Stimulated activated CD4-positive, alpha-beta T cell treated with anti-CD3 and anti-CD28 coated beads, TNF-alpha, amount 100 ng/mL, for 24 hours (primary cell): ENCODE data around the gene GRAMD4.

ENCODE experiments used
- DNase-seq, 3 experiments: peaks; one replicate each; pipeline ENCODE4 v3.0.0-alpha.2; 2020; ENCODE audit warnings: low read depth in 3 of 3

GRAMD4 gene

DNA sequence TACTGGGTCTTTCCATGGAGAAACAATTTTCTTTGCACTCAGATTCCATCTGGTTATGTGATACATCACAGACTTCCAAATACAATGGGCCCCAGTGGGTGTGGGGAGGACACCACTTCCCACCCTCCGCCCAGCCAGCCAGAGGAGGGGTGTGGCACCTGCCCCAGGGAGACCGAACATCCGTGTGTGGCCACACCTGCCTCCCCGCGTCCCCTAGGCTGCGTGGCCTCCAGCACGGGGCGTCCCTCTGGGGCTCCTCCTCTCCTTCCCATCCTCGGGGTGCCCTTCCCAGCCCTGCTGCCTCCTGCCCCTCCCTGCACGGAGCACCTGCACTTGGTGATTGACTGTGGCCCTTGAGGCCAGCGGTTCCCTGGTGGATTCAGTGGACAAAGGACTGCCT is 68.8 kb downstream of the GRAMD4 start:
- no peak for DNase-seq

DNA sequence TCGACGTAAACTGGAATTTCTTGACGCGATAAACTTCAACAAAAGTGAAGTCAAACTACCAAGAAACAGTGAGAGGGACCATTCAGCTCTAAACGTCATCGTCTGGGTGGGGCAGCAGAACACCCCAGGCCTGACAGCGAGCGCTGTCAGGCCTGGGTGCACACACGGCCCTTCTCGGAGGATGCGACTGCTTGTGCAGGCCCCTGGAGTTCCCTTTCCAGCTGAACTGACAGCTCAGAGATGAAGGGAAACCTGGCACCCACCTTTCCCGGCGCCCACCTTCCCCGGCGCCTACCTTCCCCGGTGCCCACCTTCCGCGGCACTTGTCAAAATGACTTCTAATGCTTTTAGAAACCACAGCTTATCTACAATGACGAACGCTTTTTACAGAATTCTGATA is 70.0 kb downstream of the GRAMD4 start:
- DNase-seq = no peak

DNA sequence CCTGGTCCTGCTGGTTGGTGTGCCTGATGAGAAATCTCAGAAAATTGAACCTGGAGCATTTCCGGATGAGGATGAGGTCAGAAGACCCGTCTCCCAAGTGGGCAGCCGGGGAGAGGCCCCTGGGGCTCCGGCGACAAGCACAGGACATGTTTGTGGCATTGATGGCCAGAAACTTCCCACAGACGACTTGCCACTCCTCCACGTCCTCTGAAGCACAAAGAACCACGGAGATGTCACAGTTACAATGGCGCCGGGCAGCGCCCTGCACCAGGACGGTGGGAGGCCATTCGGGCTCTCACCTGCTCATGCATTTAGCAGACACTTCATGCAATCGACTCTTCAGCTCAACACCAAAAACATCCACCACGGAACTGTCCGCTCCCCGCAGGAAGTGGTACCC is 71.4 kb downstream of the GRAMD4 start:
- no peak for DNase-seq

DNA sequence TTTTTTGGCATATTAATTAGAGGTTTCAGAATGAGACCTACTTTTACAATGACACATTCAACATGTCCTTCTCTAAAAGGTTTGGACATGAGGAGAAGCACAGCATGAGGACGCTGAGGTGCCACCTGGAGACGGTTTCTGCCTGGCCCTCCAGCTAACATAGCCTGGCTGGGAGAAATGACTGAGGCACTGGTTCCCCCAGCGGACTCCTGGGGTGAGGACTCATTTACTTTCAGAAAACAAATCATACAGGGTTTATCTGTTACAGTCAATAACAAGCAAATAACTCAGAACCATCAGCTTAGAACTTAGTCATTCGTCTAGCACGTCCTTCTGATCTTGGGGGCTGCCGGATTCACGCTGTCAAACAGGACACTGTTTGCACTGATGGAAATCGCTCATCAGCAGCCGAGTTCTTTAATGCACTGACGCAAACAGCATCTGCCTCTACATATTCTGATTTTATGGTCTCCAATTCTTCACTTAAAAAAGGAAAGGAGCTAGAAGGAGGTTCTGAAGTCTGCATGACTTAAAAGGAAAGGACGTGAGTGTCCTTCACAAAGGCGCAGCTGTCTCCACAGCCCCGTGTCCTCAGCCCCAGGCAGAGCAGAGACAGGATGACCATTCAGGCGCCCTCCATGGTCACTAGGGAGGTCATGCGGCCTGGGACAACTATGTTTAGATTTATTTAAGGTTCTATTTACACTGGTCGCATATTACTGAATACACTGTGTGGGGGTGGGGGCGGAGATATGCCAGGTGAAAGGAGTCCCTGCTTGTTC is 73.6 kb downstream of the GRAMD4 start:
- no peak for DNase-seq

DNA sequence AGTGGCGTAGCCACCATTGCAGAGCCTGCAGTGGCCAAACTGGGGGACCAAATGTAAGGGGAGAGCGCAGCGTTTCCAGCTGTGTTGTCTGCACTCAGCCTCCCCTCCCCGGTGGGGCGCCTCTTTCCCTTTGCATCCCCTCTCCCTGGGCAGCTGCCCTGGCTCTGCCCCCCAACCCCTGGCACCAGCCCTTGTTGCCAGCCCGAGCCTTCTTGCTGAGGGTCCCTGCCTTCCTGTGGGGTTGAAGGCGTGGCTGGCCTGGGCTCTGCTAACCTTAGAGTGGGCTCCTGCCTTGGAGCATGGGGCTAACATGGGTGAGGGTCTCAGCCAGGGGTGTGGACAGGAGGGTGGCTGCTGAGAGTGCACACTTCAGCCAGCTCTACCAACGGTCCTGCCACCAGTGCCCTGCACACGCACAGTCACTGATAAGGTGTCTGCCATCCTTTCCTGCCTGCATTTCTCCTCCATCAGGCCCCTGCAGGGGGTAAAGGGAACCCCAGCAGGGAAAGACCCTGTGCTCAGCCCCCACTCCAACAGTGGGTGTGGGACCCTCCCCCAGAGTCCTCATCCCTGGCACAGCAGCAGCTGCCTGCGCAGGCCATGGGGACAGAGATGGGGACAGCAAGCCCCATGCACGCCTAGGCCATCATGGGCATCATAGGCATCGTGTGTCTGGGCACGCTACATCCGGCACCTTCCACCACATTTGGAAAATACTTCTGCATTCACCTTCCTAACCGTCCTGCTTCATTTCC is 74.4 kb downstream of the GRAMD4 start:
- no peak for DNase-seq

DNA sequence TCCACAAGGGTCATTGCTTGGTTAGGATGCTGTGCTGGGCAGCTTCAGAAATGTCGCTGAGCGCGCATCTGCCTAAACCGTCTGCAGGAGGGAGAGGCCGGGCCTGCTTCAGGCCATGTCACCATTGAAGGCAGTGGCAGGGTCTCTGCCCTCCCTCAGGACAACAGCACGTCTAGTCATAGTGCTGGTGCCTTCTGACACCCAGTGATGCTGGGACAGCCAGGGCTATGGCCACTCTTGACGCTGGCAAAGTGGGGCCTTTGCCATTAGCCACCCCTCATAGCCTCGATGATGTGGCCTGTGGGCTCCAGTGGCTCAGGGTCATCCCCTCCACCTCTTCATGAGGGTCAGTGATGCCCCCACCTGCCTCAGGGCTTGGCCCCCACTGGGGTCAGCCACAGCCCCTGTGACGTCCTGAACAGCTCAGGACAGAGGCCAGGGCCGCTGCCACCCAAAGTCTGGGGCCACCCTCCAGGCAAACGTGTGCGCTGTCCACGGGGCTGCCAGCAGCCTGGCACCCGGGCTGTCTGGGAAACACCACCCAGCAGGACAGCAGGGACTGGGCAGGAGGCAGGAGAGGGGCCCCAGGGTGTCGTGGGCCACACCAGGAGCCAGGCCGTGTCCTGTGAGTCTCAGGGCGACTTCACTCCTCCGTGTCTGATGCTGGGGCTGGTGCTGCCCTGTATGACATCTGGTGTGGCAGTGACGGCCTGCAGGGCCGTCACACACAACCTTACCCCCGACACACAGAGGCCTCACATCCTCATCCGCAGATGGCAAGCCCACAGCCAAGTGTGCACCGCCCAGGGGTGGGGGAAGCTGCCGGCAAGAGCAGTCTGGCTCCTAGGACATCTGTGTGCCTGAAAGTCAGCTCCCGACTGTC is 75.4 kb downstream of the GRAMD4 start:
- no peak for DNase-seq

DNA sequence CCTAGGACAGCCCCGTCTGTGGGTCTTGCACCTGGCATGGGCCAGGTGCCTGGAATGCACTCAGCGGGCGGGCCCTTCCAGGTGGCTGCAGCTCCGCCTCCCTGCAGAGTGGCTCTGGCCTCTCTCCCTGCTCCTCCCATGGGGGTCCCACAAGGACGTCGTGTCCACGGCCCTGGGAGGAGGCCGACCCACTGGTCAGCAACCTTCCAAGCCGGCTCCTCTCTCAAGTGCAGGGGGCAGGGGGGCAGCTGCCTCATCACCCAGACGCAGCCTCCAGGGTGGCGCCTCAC is 76.0 kb downstream of the GRAMD4 start:
- no peak for DNase-seq

DNA sequence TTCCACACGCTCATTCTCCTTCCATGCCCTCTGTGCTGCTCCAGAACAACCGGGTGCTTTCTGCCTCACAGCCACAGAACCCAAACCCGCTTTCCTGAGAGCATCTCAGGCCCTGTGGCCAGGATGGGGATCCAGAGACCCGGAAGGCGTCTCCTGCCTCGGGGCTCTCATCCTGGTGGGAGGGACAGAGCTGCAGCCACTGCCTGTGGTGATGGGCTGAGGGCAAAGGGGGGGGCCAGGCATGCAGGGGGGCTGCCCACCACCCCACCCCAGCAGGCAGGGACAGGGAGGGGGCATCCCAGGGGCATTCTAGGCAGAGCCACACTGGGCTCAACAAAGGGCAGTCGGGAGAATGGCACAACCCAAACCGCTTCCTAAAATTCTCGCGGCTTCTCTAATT is 76.4 kb downstream of the GRAMD4 start:
- DNase-seq = no peak

DNA sequence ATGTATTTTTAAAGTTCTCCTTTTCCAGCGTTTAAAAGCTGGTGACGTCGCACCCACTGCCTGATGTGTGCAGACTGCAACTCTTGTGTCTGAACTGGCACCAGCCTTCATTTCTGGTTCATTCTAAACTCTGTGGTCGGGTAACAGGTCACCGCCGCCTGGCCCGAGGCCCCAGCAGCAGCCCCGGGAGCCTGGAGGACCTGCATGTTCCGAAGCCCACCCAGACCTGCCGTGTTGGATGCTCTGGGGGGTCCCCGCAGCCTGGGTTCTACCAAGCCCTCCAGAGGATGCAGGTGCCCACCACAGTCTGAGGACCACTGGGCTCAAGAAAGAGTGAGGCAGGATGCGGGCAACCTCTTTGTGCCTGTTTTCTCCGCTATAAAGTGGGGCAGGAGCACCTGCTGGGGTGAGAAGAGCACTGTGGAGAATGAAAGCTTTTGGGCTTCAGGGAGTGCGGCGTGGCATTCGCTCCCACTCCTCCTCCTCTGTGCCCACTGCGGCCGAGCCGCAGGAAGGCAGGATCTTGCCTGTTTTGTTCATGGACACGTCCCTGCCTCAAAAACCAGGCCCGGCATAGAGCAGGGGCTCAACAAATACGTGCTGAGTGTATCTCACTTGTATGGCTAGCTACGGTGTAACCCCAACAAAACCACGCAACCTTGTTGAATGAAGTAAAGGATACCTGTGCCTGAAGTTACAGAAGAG is 77.8 kb downstream of the GRAMD4 start:
- DNase-seq = no peak

DNA sequence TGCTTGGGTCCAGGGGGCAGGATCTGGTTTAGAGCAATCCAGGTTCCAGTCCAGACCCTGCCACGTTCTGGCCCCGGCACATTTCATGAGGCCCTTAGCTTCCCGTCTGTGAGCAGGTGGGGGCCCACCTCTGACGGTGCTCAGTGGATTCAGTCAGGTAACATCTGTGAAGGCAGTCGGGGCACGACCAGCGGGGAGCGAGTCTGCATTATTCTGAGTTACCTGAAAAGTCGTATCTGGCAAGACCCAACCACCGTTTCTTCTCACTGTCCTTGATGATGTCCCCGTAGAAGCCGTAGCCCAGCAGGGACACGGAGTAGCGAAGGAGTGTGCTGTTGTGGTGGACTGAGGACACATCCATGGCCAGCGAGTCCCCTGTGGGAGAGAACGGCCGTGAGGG is 78.9 kb downstream of the GRAMD4 start:
- DNase-seq = no peak

DNA sequence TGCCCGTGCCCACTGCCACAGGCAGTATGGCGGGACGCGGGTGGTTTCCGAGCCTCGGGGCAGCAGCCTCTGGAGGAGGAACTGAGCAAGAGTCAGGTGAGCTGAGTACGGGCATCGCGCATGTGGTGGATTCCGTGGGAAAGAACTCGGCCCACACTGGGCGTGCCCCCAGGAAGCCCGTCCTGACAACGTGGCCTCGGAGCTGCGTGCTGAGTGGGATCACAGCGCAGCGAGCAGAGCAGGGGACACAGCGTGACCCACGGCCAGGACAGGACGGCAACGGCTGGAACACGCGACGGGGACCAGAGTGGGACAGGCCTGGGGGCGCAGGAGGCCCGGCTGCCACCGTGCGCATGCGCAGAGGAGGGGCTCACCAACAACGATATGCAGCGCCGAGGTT is 81.1 kb downstream of the GRAMD4 start:
- no peak for DNase-seq

DNA sequence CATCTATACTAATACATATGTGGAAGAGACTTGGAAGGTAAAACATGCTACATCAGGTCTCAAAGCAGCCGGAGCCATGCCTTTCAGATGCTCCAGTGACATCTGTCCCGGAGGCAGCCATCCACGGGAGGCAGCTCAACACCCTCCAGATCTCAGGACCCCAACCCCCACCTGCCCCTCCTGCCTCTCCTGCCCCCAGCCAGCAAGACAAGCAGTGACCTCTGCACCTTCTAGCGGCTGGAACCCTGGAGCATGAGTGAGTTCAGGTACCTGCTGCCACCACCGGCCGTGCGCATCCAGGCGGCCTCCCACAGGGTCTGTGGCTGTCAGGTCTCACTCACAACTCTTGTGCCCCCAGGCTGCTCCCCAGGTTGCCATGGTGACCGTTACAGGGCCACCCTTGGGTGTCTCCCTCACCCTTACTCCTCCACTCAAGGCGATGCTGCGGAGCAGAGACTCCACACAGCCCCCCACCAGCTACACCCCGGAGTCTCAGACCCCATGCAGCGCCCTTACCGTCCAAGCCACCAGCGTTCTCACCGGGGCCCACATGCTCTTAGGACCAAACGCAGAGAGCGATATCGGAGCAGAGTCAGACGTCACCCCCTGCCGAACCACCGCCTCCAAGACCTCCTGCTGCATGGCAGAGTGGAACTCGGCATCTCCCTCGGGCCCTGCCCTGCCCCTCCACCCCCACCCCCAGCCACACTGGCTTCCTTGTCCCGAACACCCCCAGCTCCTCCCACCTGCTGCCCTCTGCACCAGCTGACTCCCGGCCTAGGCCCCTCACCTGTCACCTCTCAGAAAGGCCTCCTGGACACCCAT is 83.2 kb downstream of the GRAMD4 start:
- no peak for DNase-seq

DNA sequence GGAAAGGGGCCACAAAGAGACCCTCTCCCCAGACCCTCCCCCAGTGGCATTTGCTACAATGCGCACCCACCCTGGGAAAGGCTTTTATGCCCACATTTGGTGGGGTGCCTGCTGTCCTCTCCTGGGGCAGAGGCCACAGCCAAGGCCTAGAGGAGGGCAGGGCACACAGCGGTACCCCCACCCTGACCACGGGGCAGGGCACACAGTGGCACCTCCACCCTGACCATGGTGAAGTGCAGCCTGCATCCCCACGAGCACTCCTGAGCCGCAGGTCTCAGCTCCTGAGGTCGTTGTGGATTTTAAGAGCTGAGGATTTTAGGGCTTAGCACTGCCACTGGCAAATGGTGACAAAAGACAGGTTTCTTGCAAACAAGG is 83.8 kb downstream of the GRAMD4 start:
- DNase-seq = no peak

DNA sequence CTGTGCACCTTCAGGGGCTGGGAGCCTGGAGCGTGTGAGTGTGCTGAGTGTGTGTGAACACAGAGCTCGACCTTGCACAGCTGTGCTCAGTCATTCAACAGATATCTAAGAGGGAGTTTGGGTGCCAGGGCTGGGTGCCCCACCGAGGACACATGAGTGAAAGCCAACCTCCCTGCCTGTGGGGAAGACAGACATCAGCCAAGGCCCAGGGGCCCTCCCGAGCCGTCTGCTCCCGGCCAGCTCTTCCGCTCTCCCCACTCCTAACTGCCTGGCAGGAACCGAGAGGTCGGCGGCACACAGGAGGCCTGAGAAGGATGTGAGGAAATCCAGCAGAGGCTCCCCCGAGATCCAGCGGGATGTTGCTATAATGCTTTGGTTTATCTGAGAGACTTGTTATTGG is 85.9 kb downstream of the GRAMD4 start:
- DNase-seq = no peak

DNA sequence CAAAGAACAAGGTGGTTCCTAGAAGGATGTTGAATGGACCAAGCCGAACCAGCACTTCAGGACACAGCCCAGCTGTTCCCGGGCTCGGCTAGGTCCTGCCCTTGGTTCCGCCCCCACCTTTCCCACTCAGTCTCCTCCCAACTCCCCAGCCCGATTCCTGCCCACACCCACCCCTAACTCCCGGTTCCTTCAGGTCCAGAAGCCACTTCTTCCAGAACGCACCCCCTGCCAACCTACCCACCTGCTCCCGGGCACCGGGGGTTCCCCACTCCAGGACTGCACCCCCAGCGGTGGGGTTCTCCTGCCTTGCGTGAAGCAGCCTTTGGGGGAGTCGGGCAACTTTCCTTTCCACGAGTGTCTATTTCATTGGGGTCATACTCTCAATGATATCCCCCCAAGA is 87.1 kb downstream of the GRAMD4 start:
- DNase-seq = no peak

DNA sequence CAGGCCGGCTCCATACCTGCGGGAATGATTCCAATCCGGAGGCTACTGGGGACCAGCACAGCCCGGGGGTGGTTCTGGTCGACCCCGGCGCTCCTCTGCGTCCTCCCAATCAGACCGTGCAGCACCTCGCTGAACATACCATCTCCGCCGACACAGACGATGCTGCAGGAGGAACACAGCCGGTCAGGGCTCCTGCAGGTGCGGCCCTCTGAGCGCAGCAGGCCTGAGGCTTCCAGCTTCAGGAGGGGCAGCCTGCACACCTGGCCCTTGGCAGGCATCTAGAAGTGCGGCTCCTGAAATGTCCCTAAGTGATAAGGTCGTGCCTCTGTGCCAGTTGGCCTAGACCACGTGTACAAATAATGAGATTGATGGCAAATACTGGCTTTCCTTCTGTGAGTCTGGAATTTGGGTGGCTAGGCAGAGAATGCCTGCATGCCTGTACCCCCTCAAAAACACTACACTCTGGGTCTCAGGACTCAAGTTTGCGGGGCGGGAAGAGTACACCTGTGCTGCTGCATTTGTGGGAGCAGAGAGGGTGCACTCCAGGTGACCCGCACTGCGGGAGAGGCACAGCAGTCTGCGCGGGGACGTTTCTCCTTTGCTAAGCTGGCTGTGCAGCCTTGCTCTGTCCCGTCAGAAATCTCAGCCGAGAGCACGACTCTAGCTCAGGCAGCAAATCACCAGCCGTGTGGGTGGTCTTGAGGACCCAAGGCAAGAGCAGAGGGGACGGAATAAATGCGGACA is 87.8 kb downstream of the GRAMD4 start:
- DNase-seq = no peak

DNA sequence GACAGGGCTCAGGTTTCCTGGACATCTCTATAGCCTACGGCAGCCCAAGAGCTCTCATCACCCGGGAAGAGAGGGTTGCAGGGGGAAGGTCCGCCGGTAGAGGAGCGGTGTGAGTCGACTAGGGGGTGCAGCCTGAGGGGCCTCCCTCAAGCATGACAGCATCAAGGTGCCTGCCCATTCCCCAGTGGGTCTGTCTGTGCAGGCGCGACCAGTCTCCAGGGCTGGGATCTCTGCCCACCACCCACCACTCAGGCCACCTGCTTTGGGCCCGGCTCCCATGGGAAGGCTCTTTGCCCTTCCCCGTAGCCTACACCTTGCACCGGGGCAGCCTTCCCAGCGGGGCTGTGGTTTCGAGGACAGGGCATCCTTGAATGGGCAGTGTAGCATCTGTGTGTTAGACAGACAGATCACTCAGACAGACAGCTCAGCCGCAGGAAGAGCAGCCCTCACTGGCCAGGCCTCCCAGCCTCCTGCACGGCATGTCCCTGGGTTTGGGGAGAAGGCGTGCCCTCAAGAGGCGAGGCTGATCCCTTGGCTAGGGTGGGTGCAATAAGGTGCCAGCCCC is 88.7 kb downstream of the GRAMD4 start:
- DNase-seq = no peak

DNA sequence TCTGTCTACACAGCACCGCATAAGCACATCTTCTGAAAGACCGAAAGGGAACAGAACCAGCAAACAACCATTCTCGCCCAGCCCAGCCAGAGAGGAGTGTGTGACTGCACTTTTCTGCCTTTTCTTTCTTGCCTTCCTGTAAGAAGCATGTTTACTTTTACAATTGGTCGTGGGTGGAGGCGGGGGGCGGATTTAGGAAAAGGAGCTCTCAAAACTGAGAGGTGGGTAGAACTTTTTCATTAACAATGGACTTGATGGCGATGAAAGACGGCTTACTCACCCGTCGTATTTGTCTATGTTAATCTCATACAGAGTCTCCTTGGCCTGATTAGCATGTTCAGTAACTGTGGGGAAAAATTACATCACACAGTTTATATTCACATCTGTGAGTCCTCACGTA is 90.6 kb downstream of the GRAMD4 start:
- no peak for DNase-seq

DNA sequence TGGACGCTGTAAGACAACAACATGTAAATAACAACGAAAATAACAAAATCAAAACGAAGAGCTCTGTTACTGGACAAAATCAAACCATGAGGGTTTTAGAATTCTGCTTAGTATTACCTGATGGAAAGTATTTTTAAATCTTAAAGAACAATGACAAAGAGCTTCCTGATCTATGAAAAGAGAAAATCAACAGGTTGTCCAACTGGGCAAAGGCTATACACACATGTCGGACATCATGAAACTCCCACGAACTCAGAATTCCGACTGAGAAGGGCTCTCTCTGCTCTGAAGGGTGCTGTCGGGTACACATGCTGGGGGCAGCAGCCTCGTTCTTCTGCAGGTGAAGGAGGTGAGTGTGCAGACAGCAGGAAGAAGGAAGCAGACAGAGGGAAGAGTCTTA is 92.1 kb downstream of the GRAMD4 start:
- DNase-seq = no peak

DNA sequence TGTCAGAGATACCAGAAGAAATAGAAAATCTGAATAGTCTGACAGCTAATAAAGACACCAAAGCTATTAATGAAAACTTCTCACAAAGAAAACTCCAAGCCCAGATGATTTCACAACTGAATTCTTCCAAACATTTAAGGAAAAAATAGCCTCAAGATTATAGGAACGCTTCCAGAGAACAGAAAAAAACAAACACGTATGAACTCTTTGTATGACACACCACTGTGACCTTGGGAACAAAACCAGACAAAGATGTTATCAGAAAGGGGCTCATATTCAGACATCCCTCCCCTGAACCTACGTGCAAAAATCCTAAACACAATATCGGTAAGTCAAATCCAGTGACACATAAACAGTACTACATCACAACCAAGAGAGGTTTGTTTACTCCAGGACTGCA is 94.4 kb downstream of the GRAMD4 start:
- DNase-seq = no peak
